CD4-positive, CD25-positive, alpha-beta regulatory T cell (primary cell): ENCODE data around the gene RPL13. TPM values are rescaled to one million over a fixed set of nuclear protein-coding genes. Genes with fewer than 3 reads are reported as not detected.

ENCODE experiments used
- ATAC-seq, 2 donors: fragments of 150-1000 bp; cut with Tn5 transposase; one replicate each; pipeline ENCODE4 v1.10.0; 2021; ENCODE audit warnings: low read depth in 2 of 2, moderate number of reproducible peaks in 2 of 2, moderate library complexity in 1 of 2
- DNase-seq, 3 donors: peaks; one replicate each; pipeline versions ENCODE4 v3.0.0 to v3.0.0-alpha.2; 2012 to 2022; ENCODE audit warnings: mixed read lengths in 1 of 3
- H3K27ac ChIP-seq: one replicate; pipeline ENCODE4 v1.7.0; 2013; ENCODE audit warnings: mild to moderate bottlenecking, low read length; ENCODE audit not compliant: insufficient read depth, poor library complexity, severe bottlenecking
- H3K27me3 ChIP-seq: one replicate; pipeline ENCODE4 v1.7.0; 2013; ENCODE audit warnings: low read length; ENCODE audit not compliant: control insufficient read depth, insufficient read depth
- H3K36me3 ChIP-seq: one replicate; pipeline ENCODE4 v1.7.0; 2013; ENCODE audit warnings: mild to moderate bottlenecking, low read length, moderate library complexity; ENCODE audit not compliant: control insufficient read depth, insufficient read depth
- H3K4me1 ChIP-seq: 2 replicates; pipeline ENCODE4 v1.7.0; 2013; ENCODE audit warnings: mild to moderate bottlenecking, low read length; ENCODE audit not compliant: insufficient read depth, control insufficient read depth, poor library complexity, severe bottlenecking
- H3K4me3 ChIP-seq: one replicate; pipeline ENCODE4 v1.7.0; 2013; ENCODE audit warnings: low read depth, mild to moderate bottlenecking, low read length, moderate library complexity
- H3K9me3 ChIP-seq, 2 experiments: 1 replicate in 1 of 2; 2 replicates in 1 of 2; pipeline ENCODE4 v1.7.0; 2013; ENCODE audit warnings: low read length in 2 of 2, mild to moderate bottlenecking in 1 of 2, moderate library complexity in 1 of 2; ENCODE audit not compliant: control insufficient read depth in 2 of 2
- H3K27ac Mint-ChIP-seq, 3 donors: one replicate each; pipeline ENCODE4 v1.8.0; 2020 to 2022; ENCODE audit warnings: mild to moderate bottlenecking in 3 of 3, mixed read lengths in 3 of 3, moderate library complexity in 2 of 3
- H3K27me3 Mint-ChIP-seq: one replicate; pipeline ENCODE4 v1.8.0; 2022; ENCODE audit warnings: mild to moderate bottlenecking, mixed read lengths
- H3K36me3 Mint-ChIP-seq: one replicate; pipeline ENCODE4 v1.8.0; 2020; ENCODE audit warnings: mixed read lengths
- H3K4me1 Mint-ChIP-seq, 4 donors: one replicate each; pipeline ENCODE4 v1.8.0; 2020 to 2022; ENCODE audit warnings: mixed read lengths in 4 of 4, mild to moderate bottlenecking in 1 of 4
- H3K4me3 Mint-ChIP-seq, 4 donors: one replicate each; pipeline ENCODE4 v1.8.0; 2020 to 2022; ENCODE audit warnings: mild to moderate bottlenecking in 4 of 4, mixed read lengths in 4 of 4, moderate library complexity in 3 of 4
- H3K9me3 Mint-ChIP-seq, 7 donors: one replicate each; pipeline ENCODE4 v1.8.0; 2020 to 2022; ENCODE audit warnings: mixed read lengths in 7 of 7, mild to moderate bottlenecking in 3 of 7, moderate library complexity in 2 of 7
- polyA plus RNA-seq, 4 donors: library from polyadenylated mRNA; unstranded; fragments of 300-500 nt; fragmentation: Illumina TruSeq; gene quantifications; one replicate each; pipeline ENCODE4 v1.2.3, GENCODE V29; 2021
- total RNA-seq: library from RNA; stranded (reverse); gene quantifications from one replicate; pipeline ENCODE4 v1.2.3, GENCODE V29; 2022

RPL13 gene
- total and polyA plus RNA-seq, 5 donors from 2014 or later = 3,164 to 6,519 (median 4,220) TPM

DNA sequence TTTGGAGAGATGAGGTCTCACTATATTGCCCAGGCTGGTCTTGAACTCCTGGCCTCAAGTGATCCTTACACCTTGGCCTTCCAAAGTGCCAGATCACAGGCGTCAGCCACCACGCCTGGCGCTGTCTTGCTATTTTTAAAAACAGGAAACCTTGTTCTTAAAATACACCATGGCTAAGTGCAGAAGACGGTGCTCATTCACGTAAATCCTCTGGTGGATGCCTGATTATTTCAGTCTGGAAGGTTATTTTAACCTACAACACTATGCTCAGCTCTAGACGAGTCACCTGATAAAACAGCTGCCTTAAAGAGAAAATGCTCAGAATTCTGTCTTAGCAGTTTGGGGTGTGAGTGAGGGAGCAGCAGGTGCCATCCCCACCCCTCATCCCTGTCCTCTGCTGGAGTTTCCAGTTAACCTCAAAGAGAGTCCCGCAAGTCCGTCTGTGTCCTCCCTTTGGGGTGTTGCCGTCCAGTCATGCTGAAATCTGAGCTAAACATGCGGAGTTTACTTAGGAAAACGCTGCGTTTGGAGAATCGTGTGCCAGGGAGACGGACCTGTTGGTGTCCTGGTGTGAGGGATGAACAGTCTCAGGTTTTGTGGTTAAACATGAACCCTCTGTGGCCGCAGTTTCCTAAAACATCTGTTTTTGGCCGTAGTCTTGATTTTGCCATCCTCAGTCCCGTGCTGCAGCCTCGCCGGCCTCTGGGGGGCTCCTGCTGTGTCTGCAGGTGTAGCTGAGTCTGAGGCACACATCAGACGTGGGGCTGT is 35.2 kb upstream of the RPL13 start:
- H3K36me3 Mint-ChIP-seq = peaks cover 23% of the 10 kb centered on the region
- DNase-seq (no peak), ATAC-seq (no peak)
- no peak overlapping the region for H3K4me3 Mint-ChIP-seq
- Histone ChIP-seq H3K4me1 (no peaks in the 10 kb centered on the region), H3K27ac (no peak overlapping the region), H3K27me3 (no peaks in the 10 kb centered on the region), H3K4me3 (no peak overlapping the region), H3K36me3 (peaks cover 73% of the 10 kb centered on the region), H3K9me3 (no peaks in the 10 kb centered on the region)
- no peaks in the 10 kb centered on the region for H3K9me3 Mint-ChIP-seq
- no peak overlapping the region for H3K27ac Mint-ChIP-seq
- H3K4me1 Mint-ChIP-seq = peaks cover 0 to 2% (median 0%) of the 10 kb centered on the region in 4 donors
- H3K27me3 Mint-ChIP-seq = no peaks in the 10 kb centered on the region

DNA sequence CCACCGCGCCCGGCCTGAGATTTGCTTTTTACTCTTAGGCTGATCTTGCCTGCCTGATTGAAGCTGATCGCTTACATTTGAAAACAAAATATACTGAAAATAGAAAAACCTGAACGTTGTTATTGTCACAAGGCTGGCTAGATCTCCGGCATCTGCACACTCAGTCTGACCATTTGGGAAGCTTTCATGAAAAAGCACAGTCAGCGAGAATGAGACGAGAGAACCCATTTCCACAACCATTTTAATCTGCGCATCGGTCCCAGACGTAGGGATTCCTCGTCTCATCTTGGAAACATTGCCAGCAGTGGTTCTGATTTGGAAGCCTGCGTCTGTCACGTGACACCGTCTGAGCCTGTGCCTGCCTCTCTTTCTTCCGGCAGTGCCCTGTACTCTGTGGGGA is 31.4 kb upstream of the RPL13 start:
- H3K4me3 Mint-ChIP-seq = no peak overlapping the region
- Histone ChIP-seq H3K4me3 (no peak overlapping the region), H3K36me3 (peaks cover 73% of the 10 kb centered on the region), H3K27me3 (no peaks in the 10 kb centered on the region), H3K9me3 (no peaks in the 10 kb centered on the region), H3K27ac (no peak overlapping the region), H3K4me1 (peaks cover 1% of the 10 kb centered on the region)
- no peaks in the 10 kb centered on the region for H3K9me3 Mint-ChIP-seq
- ATAC-seq (no peak), DNase-seq (no peak)
- H3K27me3 Mint-ChIP-seq = no peaks in the 10 kb centered on the region
- H3K27ac Mint-ChIP-seq = no peak overlapping the region
- H3K4me1 Mint-ChIP-seq = peaks cover 1 to 8% (median 2%) of the 10 kb centered on the region in 4 donors
- peaks cover 25% of the 10 kb centered on the region for H3K36me3 Mint-ChIP-seq

- no peak for ATAC-seq
- Mint-ChIP-seq H3K27ac (no peak overlapping the region), H3K27me3 (no peaks in the 10 kb centered on the region), H3K9me3 (no peaks in the 10 kb centered on the region), H3K36me3 (peaks cover 30% of the 10 kb centered on the region), H3K4me1 (peaks cover 5 to 21% (median 9%) of the 10 kb centered on the region in 4 donors), H3K4me3 (no peak overlapping the region)
- H3K27me3 ChIP-seq = no peaks in the 10 kb centered on the region
- no peak overlapping the region for H3K27ac ChIP-seq
- H3K4me3 ChIP-seq = no peak overlapping the region
- H3K9me3 ChIP-seq = no peaks in the 10 kb centered on the region
- H3K4me1 ChIP-seq = peaks cover 10% of the 10 kb centered on the region
- DNase-seq = no peak
- peaks cover 73% of the 10 kb centered on the region for H3K36me3 ChIP-seq
Measured at GRCh38 chr16:89530401-89531381, 29.8 kb upstream of the RPL13 start.

DNA sequence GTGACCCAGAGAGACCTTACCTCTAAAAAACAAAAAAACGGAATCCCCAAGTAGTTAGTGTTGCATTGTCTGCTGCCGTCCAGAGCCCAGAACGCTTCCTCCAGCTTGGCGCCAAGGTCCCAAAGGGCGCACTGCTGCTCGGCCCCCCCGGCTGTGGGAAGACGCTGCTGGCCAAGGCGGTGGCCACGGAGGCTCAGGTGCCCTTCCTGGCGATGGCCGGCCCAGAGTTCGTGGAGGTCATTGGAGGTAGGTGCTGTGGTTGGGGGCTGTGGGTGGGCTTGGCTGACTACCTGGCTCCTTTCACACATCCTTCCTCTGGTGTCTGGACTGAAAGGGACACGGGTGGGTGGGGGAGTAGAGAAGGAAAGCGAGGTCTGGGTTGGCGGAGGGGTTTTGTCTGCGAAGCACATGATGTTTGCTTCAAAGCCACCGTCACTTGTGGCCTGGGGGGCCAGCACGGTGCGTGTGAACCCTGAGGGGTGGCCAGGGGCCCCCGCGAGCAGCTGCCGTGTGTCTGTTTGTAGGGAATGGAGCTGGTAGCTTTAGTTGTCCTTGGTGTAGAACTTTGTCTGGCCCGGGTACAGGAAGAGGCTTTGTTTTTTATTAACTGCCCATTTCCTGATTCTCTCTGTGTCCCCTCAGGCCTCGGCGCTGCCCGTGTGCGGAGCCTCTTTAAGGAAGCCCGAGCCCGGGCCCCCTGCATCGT is 28.5 kb upstream of the RPL13 start:
- DNase-seq (no peak), ATAC-seq (no peak)
- no peak overlapping the region for H3K4me3 ChIP-seq
- H3K36me3 ChIP-seq = peaks cover 64% of the 10 kb centered on the region
- Mint-ChIP-seq H3K9me3 (no peaks in the 10 kb centered on the region), H3K4me1 (peaks cover 5 to 24% (median 9%) of the 10 kb centered on the region in 4 donors), H3K27ac (no peak overlapping the region), H3K4me3 (no peak overlapping the region), H3K36me3 (peaks cover 26% of the 10 kb centered on the region), H3K27me3 (no peaks in the 10 kb centered on the region)
- H3K27ac ChIP-seq = no peak overlapping the region
- H3K27me3 ChIP-seq = no peaks in the 10 kb centered on the region
- H3K9me3 ChIP-seq = no peaks in the 10 kb centered on the region
- H3K4me1 ChIP-seq = peaks cover 10% of the 10 kb centered on the region

- peak; percentile 68 to 84 for ATAC-seq
- Mint-ChIP-seq H3K27ac (peak overlapping the region; percentile 64 to 84 (median 70)), H3K36me3 (peaks cover 15% of the 10 kb centered on the region), H3K4me3 (peak overlapping the region in 2 of 4 donors; percentile 1 to 41), H3K4me1 (peaks cover 5 to 24% (median 9%) of the 10 kb centered on the region in 4 donors), H3K9me3 (no peaks in the 10 kb centered on the region), H3K27me3 (no peaks in the 10 kb centered on the region)
- Histone ChIP-seq H3K27ac (no peak overlapping the region), H3K27me3 (no peaks in the 10 kb centered on the region), H3K4me3 (peak overlapping the region; percentile 6), H3K4me1 (peaks cover 10% of the 10 kb centered on the region), H3K9me3 (no peaks in the 10 kb centered on the region), H3K36me3 (peaks cover 58% of the 10 kb centered on the region)
- DNase-seq = peak in 2 of 3 donors; percentile 17 to 66
Measured at GRCh38 chr16:89534252-89534756, 26.2 kb upstream of the RPL13 start.

- no peak for DNase-seq
- Histone ChIP-seq H3K4me3 (no peak overlapping the region), H3K27me3 (no peaks in the 10 kb centered on the region), H3K4me1 (peaks cover 10% of the 10 kb centered on the region), H3K9me3 (no peaks in the 10 kb centered on the region), H3K36me3 (peaks cover 48% of the 10 kb centered on the region), H3K27ac (no peak overlapping the region)
- Mint-ChIP-seq H3K9me3 (no peaks in the 10 kb centered on the region), H3K4me1 (peaks cover 5 to 24% (median 10%) of the 10 kb centered on the region in 4 donors), H3K27ac (no peak overlapping the region), H3K27me3 (no peaks in the 10 kb centered on the region), H3K4me3 (no peak overlapping the region), H3K36me3 (peaks cover 15% of the 10 kb centered on the region)
- ATAC-seq = no peak
Measured at GRCh38 chr16:89536371-89536770, 24.1 kb upstream of the RPL13 start.

- Mint-ChIP-seq H3K4me1 (peaks cover 5 to 24% (median 10%) of the 10 kb centered on the region in 4 donors), H3K4me3 (no peak overlapping the region), H3K9me3 (no peaks in the 10 kb centered on the region), H3K27ac (no peak overlapping the region), H3K36me3 (peaks cover 15% of the 10 kb centered on the region), H3K27me3 (no peaks in the 10 kb centered on the region)
- Histone ChIP-seq H3K27ac (no peak overlapping the region), H3K27me3 (no peaks in the 10 kb centered on the region), H3K4me1 (peaks cover 10% of the 10 kb centered on the region), H3K9me3 (no peaks in the 10 kb centered on the region), H3K4me3 (no peak overlapping the region), H3K36me3 (peaks cover 45% of the 10 kb centered on the region)
- no peak for ATAC-seq
- no peak for DNase-seq
Measured at GRCh38 chr16:89536886-89537548, 23.5 kb upstream of the RPL13 start.
